ENCODE data around the gene DCST1. TPM values are rescaled to one million over a fixed set of nuclear protein-coding genes. Genes with fewer than 3 reads are reported as not detected.

DCST1 gene
- total and polyA plus RNA-seq, 2 of the 13 experiments (the other 11 are each of a cell fraction or from before 2014, with no cell fraction given) = 0.04 TPM; not detected in 1

- no peak for TF ChIP-seq ZNF598 (CRISPR knock-in tag; IDR thresholded peaks at IDR 0.05; ENCODE audit: borderline replicate concordance)
- TF ChIP-seq ZZZ3 (CRISPR knock-in tag; IDR thresholded peaks at IDR 0.05; ENCODE audit: borderline replicate concordance) = no peak
- TF ChIP-seq KDM3A (CRISPR knock-in tag; IDR thresholded peaks at IDR 0.05; ENCODE audit: low read depth) = no peak; the same call in 1 of the 2 replicates
- no peak for TF ChIP-seq ZBTB49 (CRISPR knock-in tag; IDR thresholded peaks at IDR 0.05; ENCODE audit: borderline replicate concordance)
- TF ChIP-seq ZNF616 (CRISPR knock-in tag; IDR thresholded peaks at IDR 0.05; ENCODE audit: low read depth) = no peak
- no peak for TF ChIP-seq DMTF1 (CRISPR knock-in tag; IDR thresholded peaks at IDR 0.05)
- TF ChIP-seq KDM2A (CRISPR knock-in tag; IDR thresholded peaks at IDR 0.05; ENCODE audit: borderline replicate concordance, low read depth) = peak; percentile 88
- no peak for TF ChIP-seq ZNF547 (CRISPR knock-in tag; IDR thresholded peaks at IDR 0.05)
- no peak for TF ChIP-seq PTBP1 (IDR thresholded peaks at IDR 0.05; ENCODE audit: low read depth, low read length, poor library complexity, severe bottlenecking)
- no peak for TF ChIP-seq GLI4 (CRISPR knock-in tag; IDR thresholded peaks at IDR 0.05; ENCODE audit: borderline replicate concordance)
- peak; percentile 34; the same call in 1 of the 2 replicates for TF ChIP-seq KDM5B (CRISPR knock-in tag; IDR thresholded peaks at IDR 0.05; ENCODE audit: borderline replicate concordance)
- 0 out of 2 replicates have a peak, but pooled peaks have one; percentile 32 for TF ChIP-seq HNF1B (CRISPR knock-in tag; IDR thresholded peaks at IDR 0.05)
- TF ChIP-seq POGZ (CRISPR knock-in tag; IDR thresholded peaks at IDR 0.05) = no peak
- TF ChIP-seq PRMT3 (CRISPR knock-in tag; IDR thresholded peaks at IDR 0.05; ENCODE audit: borderline replicate concordance, low read depth) = no peak
- TF ChIP-seq PHB2 (IDR thresholded peaks at IDR 0.05; ENCODE audit: partially characterized antibody) = no peak
- no peak for TF ChIP-seq ZMYM2 (CRISPR knock-in tag; IDR thresholded peaks at IDR 0.05)
- no peak for TF ChIP-seq U2AF1 (optimal IDR thresholded peaks at IDR 0.05; ENCODE audit: low read depth, low read length)
- no peak for TF ChIP-seq HMGA1 (CRISPR knock-in tag; conservative IDR thresholded peaks at IDR 0.05)
- no peak for TF ChIP-seq PHF5A (CRISPR knock-in tag; IDR thresholded peaks at IDR 0.05; ENCODE audit: low read depth, unreplicated experiment)
- TF ChIP-seq ZNF770 (CRISPR knock-in tag; IDR thresholded peaks at IDR 0.05) = no peak
Observed at GRCh38 chr1:155062702-155063411, 29.2 kb downstream of the DCST1 start (continued).
